Psoas muscle (tissue), 8 donors: Measurements from ENCODE around the gene RTCB. TPM values are rescaled to one million over a fixed set of nuclear protein-coding genes. Genes with fewer than 3 reads are reported as not detected.

Experiments used
- ATAC-seq, 4 donors: fragments of 200-7000 bp; cut with Tn5 transposase; one replicate each; pipeline ENCODE4 v1.9.1; 2020; ENCODE audit warnings: moderate library complexity in 3 of 4, mild to moderate bottlenecking in 2 of 4
- DNase-seq, 2 donors: peaks; one replicate each; pipeline ENCODE4 v3.0.0-alpha.2; 2020
- H3K27ac ChIP-seq: fragments of 200-600 bp; one replicate; pipeline ENCODE4 v1.8.0; 2022
- H3K27me3 ChIP-seq, 3 donors: fragments of 200-600 bp in 1 of 3; one replicate each; pipeline versions ENCODE4 v1.6.1 to v1.8.0; 2013 to 2022; ENCODE audit warnings: low read length in 2 of 3, mild to moderate bottlenecking in 2 of 3, moderate library complexity in 1 of 3; ENCODE audit not compliant: insufficient read depth in 3 of 3
- H3K36me3 ChIP-seq, 2 donors: fragments of 200-600 bp in 1 of 2; one replicate each; pipeline versions ENCODE4 v1.6.1 to v1.8.0; 2013 to 2022; ENCODE audit warnings: low read depth in 1 of 2, mild to moderate bottlenecking in 1 of 2, moderate library complexity in 1 of 2; ENCODE audit not compliant: insufficient read depth in 1 of 2
- H3K4me1 ChIP-seq: fragments of 200-600 bp; one replicate; pipeline ENCODE4 v1.8.0; 2022
- H3K4me3 ChIP-seq: fragments of 200-600 bp; one replicate; pipeline ENCODE4 v1.8.0; 2022; ENCODE audit warnings: mild to moderate bottlenecking
- H3K9me3 ChIP-seq: fragments of 200-600 bp; one replicate; pipeline ENCODE4 v1.8.0; 2022
- WGBS, 3 donors: extraction: QIAGEN DNeasy Blood & Tissue Kit; methylation state at CpG; one replicate each; pipeline versions ENCODE4 v1.1.6 to v1.1.7; 2013; 5-methylcytosine and 5-hydroxymethylcytosine counted together
- intact Hi-C, 2 donors: fragments of 100-400 bp; cut with DNase I; formaldehyde crosslinking; loops; one replicate each; pipeline versions ENCODE4 v1.11.0 to v1.14.2; 2022
- polyA plus RNA-seq, 3 donors: library from polyadenylated mRNA; stranded (reverse); fragments of 200-250 nt; gene quantifications; one replicate each; pipeline ENCODE4 v1.2.3, GENCODE V29; 2013
- total RNA-seq, 4 donors: library from RNA; stranded (reverse); fragmentation: NEBNext Ultra II Directional in 2 of 4; extraction: Animal tissue kit (Norgen Biotek cat#: 25700) in 2 of 4; gene quantifications; one replicate each; pipeline versions ENCODE4 v1.2.1 to v1.2.4, GENCODE V29; 2021 to 2023
- TF ChIP-seq, protein P1 (sequence below): fragments of 200-600 bp; IDR thresholded peaks from one replicate; pipeline ENCODE4 v1.8.0; 2022; ENCODE audit warnings: antibody characterized with exemption
- donor health status: healthy with polysubstance abuse.
- donor health status: DM: no; HTN: no; CAD: no; lungs with moderate emphysema.
- donor health status: Bipolar disorder and iron deficiency.
- donor health status: healthy.
- donor health status: DM: yes; HTN: yes; CAD: no.
- donor health status: DM: no; HTN: no; CAD: no.
- donor health status: DM: no; HTN: no; CAD: no.
- donor health status: DM: yes; HTN: yes; CAD: no.

RTCB gene
- total and polyA plus RNA-seq, 7 donors = 40.0 to 91.5 (median 49.9) TPM

DNA sequence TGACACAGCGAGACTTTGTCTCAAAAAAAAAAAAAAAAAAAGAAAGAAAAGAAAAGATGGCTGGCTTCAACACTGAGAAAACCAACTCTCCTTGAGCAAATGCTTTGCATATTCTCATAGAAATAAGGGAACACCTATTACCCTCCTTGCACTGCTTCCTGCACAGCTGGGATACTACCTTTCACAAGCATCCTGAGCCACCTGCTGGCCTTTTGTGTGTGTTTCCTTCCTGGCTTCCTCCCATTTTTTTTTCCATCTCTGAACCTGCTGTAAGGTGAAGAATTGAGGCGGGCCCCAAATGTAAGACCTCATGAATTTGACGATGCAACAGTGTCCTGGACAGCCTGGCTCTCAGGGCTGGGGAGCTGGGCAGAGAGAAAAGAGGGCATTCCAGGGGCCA is 56.3 kb downstream of the RTCB start:
- TF ChIP-seq, protein P1, sequence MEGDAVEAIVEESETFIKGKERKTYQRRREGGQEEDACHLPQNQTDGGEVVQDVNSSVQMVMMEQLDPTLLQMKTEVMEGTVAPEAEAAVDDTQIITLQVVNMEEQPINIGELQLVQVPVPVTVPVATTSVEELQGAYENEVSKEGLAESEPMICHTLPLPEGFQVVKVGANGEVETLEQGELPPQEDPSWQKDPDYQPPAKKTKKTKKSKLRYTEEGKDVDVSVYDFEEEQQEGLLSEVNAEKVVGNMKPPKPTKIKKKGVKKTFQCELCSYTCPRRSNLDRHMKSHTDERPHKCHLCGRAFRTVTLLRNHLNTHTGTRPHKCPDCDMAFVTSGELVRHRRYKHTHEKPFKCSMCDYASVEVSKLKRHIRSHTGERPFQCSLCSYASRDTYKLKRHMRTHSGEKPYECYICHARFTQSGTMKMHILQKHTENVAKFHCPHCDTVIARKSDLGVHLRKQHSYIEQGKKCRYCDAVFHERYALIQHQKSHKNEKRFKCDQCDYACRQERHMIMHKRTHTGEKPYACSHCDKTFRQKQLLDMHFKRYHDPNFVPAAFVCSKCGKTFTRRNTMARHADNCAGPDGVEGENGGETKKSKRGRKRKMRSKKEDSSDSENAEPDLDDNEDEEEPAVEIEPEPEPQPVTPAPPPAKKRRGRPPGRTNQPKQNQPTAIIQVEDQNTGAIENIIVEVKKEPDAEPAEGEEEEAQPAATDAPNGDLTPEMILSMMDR = no peak
- DNase-seq = no peak
- Histone ChIP-seq H3K9me3 (no peaks in the 10 kb centered on the region), H3K36me3 (no peaks in the 10 kb centered on the region), H3K4me1 (no peaks in the 10 kb centered on the region), H3K27me3 (no peaks in the 10 kb centered on the region), H3K4me3 (no peak overlapping the region), H3K27ac (no peak overlapping the region)
- no peak for ATAC-seq
- WGBS, 3 donors = 56 to 80% (median 73%) methylated on average over 3 of the region's 3 CpGs
- intact Hi-C loops = no loop called here

DNA sequence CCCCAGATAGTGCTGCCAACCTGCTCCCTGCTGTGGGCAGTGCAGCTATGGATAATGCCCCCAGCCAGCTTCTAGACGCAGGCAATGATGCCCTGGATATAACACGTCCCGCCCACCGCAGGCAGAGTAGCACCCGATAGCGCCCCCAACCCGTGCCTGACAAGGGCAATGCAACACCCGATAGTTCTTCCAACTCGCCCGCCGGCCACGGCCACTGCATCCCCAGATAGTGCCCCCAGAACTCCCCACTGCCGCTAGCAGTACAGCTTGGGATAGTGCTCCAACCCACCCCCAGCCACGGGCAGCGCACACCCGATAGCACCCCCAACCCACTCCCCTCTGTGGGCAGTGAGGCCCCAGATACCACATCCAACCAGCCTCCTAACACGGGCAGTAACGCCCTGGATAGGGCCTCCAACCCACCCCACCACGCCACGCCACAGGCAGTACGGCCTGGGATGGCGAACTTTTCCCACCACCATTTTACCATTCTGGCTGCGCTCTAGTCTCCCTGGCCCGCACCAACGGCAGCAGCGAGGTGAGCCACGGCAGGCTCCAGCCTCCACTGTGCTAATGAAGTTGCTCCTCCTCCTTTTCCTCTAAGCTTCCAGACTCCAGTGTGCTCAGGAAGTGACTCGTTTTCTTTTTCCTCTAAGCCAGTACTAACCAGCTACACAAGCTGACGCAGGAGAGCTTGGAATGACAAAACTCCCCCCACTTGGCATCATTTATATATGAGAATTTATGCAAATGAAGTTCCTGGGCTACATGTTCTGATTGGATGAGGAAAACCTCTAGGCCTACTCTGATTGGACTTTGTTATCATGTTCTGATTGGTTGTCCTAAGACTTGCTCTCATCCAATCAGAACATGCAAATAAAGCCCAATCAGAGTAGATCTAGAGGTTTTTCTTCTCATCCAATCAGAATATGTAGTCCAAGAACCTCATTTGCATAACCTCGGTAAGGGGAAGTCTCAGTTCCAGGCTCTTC is 57.4 kb downstream of the RTCB start:
- WGBS, 3 donors = 84 to 87% (median 84%) methylated on average over 29 to 30 of the region's 30 CpGs
- H3K9me3 ChIP-seq = no peaks in the 10 kb centered on the region
- H3K4me1 ChIP-seq = no peaks in the 10 kb centered on the region
- no peaks in the 10 kb centered on the region for H3K36me3 ChIP-seq
- DNase-seq (no peak), ATAC-seq (no peak)
- TF ChIP-seq, protein P1 = no peak
- intact Hi-C loops = no loop called here
- no peak overlapping the region for H3K27ac ChIP-seq
- H3K27me3 ChIP-seq = no peaks in the 10 kb centered on the region
- H3K4me3 ChIP-seq = no peak overlapping the region

DNA sequence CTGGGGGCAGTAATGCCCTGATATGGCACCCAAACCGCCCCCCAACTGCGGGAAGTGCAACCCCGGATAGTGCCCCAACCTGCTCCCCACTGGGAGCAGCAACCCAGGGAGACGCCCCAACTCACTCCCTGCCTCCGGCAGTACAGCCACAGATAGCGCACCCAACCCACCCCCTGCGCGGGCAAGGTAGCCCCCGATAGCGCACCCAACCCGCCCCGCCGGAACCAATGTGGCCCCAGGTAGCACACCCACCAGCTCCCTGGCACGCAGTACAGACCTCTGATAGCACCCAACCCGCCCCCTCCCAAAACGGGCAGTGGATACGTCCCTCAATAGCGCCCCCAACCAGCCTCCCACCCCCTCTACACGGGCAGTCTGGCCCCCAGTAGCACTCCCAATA is 58.2 kb downstream of the RTCB start:
- Histone ChIP-seq H3K36me3 (no peaks in the 10 kb centered on the region), H3K4me1 (no peaks in the 10 kb centered on the region), H3K9me3 (no peaks in the 10 kb centered on the region), H3K27me3 (no peaks in the 10 kb centered on the region), H3K27ac (no peak overlapping the region), H3K4me3 (no peak overlapping the region)
- TF ChIP-seq, protein P1 = no peak
- intact Hi-C loops = no loop called here
- 93 to 95% (median 93%) methylated on average over 13 to 19 of the region's 19 CpGs for WGBS, 3 donors
- DNase-seq (no peak), ATAC-seq (no peak)

DNA sequence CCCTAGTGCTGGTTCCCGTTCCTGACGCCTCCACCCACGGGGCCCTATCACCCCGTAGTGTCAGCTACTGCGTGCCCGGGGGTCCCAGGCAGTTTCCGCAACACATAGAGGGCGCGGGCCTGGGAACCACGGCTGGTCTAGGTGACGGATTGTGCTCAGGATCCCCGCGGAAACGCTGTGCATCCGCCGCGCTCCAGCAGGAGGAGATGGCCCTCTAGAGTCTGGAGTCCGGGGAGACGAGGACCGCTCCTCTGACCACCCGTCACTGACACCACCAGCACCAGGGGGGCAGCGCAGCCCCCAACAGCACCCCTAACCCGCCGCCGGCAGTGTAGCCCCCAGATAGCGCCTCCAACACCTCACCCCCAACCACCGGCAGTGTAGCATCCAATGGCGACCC is 58.8 kb downstream of the RTCB start:
- no peaks in the 10 kb centered on the region for H3K4me1 ChIP-seq
- ATAC-seq (no peak), DNase-seq (no peak)
- H3K9me3 ChIP-seq = no peaks in the 10 kb centered on the region
- intact Hi-C loops = no loop called here
- no peak overlapping the region for H3K4me3 ChIP-seq
- no peaks in the 10 kb centered on the region for H3K36me3 ChIP-seq
- WGBS, 3 donors = 94 to 95% (median 95%) methylated on average over 28 of the region's 28 CpGs
- TF ChIP-seq, protein P1 = no peak
- no peaks in the 10 kb centered on the region for H3K27me3 ChIP-seq
- H3K27ac ChIP-seq = no peak overlapping the region
